ENCODE data around the gene POLR1G.
A peak's percentile ranks its signal among the peaks of the same experiment; 100 is the strongest.

POLR1G gene

GRCh38 chr19:45363861-45364459 is 42.5 kb upstream of the POLR1G start:
- in situ Hi-C loops (cut with HindIII; ENCODE audit: low sequenced_read_pairs): no loop called here
- no peak for TF ChIP-seq CTCF (IDR thresholded peaks at IDR 0.05; ENCODE audit: low read depth, low read length)
- no peak for DNase-seq (ENCODE audit: low read depth, low spot score)
- H3K4me3 ChIP-seq (ENCODE audit: low read depth, low read length): no peak overlapping the region

- TF ChIP-seq CTCF (IDR thresholded peaks at IDR 0.05; ENCODE audit: low read depth, low read length): no peak
- in situ Hi-C loops (cut with HindIII; ENCODE audit: low sequenced_read_pairs): no loop called here
- H3K4me3 ChIP-seq (ENCODE audit: low read depth, low read length): no peak overlapping the region
- no peak for DNase-seq (ENCODE audit: low read depth, low spot score)
Observed at GRCh38 chr19:45364696-45365095, 41.7 kb upstream of the POLR1G start.

GRCh38 chr19:45368127-45368526 is 38.3 kb upstream of the POLR1G start:
- no peak for TF ChIP-seq CTCF (IDR thresholded peaks at IDR 0.05; ENCODE audit: low read depth, low read length)
- in situ Hi-C loops (cut with HindIII; ENCODE audit: low sequenced_read_pairs): no loop called here
- no peak overlapping the region for H3K4me3 ChIP-seq (ENCODE audit: low read depth, low read length)
- DNase-seq (ENCODE audit: low read depth, low spot score): no peak

- no peak for DNase-seq (ENCODE audit: low read depth, low spot score)
- in situ Hi-C loops (cut with HindIII; ENCODE audit: low sequenced_read_pairs): no loop called here
- no peak overlapping the region for H3K4me3 ChIP-seq (ENCODE audit: low read depth, low read length)
- TF ChIP-seq CTCF (IDR thresholded peaks at IDR 0.05; ENCODE audit: low read depth, low read length): no peak
Observed at GRCh38 chr19:45368737-45369340, 37.6 kb upstream of the POLR1G start.

- TF ChIP-seq CTCF (IDR thresholded peaks at IDR 0.05; ENCODE audit: low read depth, low read length): no peak
- DNase-seq (ENCODE audit: low read depth, low spot score): peak; percentile 99
- peak within 1 kb of the TSS; percentile 83 for H3K4me3 ChIP-seq (ENCODE audit: low read depth, low read length)
- in situ Hi-C loops (cut with HindIII; ENCODE audit: low sequenced_read_pairs): no loop called here
Observed at GRCh38 chr19:45370410-45371204, 35.8 kb upstream of the POLR1G start, which contains the start of gene ERCC2. Gene ERCC2 (minus strand): TSS chr19:45370573. CDS start chr19:45370540, 33 bp downstream.

GRCh38 chr19:45376045-45376724 is 30.3 kb upstream of the POLR1G start:
- no peak for TF ChIP-seq CTCF (IDR thresholded peaks at IDR 0.05; ENCODE audit: low read depth, low read length)
- peak; percentile 87 for DNase-seq (ENCODE audit: low read depth, low spot score)
- in situ Hi-C loops (cut with HindIII; ENCODE audit: low sequenced_read_pairs): no loop called here
- no peak overlapping the region for H3K4me3 ChIP-seq (ENCODE audit: low read depth, low read length)
